HG02798 (cell line): Measurements from ENCODE around the gene ARVCF.

Source experiments
- ATAC-seq: cut with Tn5 transposase; IDR thresholded peaks from one replicate; pipeline ENCODE4 v1.9.1; 2021; ENCODE audit warnings: mild to moderate bottlenecking; ENCODE audit not compliant: unreplicated experiment, poor library complexity

The ARVCF gene

GRCh38 chr22:20018001-20018400 is 1.4 kb upstream of the ARVCF start:
- ATAC-seq: no peak

GRCh38 chr22:20017622-20017958 is 967 bp upstream of the ARVCF start:
- no peak for ATAC-seq

GRCh38 chr22:20015971-20016733 is 471 bp downstream of the ARVCF start:
- ATAC-seq: no peak

- no peak for ATAC-seq
Observed at GRCh38 chr22:20015187-20015625, 1.4 kb downstream of the ARVCF start.

- ATAC-seq: no peak
Observed at GRCh38 chr22:20014526-20015186, 2.0 kb downstream of the ARVCF start.

- no peak for ATAC-seq
Observed at GRCh38 chr22:20013382-20013871, 3.2 kb downstream of the ARVCF start.

GRCh38 chr22:20012741-20013331 is 3.8 kb downstream of the ARVCF start:
- ATAC-seq: no peak

GRCh38 chr22:20011993-20012740 is 4.5 kb downstream of the ARVCF start:
- no peak for ATAC-seq

- ATAC-seq: no peak
Observed at GRCh38 chr22:20011123-20011992, 5.3 kb downstream of the ARVCF start.

GRCh38 chr22:20010307-20011122 is 6.1 kb downstream of the ARVCF start:
- ATAC-seq: no peak

GRCh38 chr22:20009582-20010306 is 6.9 kb downstream of the ARVCF start:
- no peak for ATAC-seq

DNA sequence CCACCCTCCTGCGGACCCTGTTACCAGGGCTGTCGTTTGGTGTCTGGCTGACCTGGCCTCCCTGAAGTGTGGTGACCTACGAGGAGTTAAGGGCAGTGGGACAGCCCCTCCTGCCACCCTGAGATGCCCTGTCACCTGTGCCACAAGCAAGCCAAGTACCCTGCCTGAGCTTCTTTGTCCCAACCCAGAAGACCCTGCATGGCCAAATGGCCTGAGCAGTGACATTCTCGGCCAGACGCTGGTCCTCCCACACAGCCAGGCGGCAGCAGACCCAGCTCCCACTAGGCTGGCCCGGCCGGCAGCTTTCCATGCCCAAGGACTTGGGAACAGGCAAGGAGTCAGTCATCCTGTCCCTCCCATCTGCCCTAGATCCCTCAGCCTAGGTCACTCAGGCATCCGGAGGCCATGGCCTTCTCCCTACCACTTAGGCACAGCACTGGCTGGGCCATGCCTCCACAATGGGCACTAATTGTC is 7.6 kb downstream of the ARVCF start:
- no peak for ATAC-seq

- no peak for ATAC-seq
Observed at GRCh38 chr22:20008221-20008995, 8.2 kb downstream of the ARVCF start.

- ATAC-seq: no peak
Observed at GRCh38 chr22:20004464-20004863, 12.2 kb downstream of the ARVCF start.

GRCh38 chr22:20003304-20003703 is 13.3 kb downstream of the ARVCF start:
- no peak for ATAC-seq

DNA sequence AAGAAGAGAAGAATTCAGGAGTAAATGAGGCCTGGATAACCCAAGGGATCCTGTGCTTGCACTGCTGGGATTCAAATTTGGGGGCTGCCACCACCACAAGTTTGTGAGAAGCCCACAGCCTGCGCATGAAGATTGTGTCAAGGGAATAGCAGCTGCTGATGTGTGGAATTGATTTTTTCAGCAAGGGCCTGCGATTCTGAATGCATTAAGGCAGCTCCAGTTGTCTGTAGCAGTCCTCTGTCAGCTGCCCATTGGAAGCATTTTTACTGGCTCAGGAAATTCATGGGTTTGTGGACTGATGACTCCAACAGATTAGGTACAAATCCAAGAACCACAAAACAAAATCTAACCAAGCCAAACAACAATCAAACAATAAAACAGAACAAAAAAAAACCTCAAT is 14.0 kb downstream of the ARVCF start:
- no peak for ATAC-seq

GRCh38 chr22:20002128-20002527 is 14.5 kb downstream of the ARVCF start:
- ATAC-seq: no peak
